GM12878 (cell line): ENCODE data around the gene TNFAIP8L2. TPM values are rescaled to one million over a fixed set of nuclear protein-coding genes. Genes with fewer than 3 reads are reported as not detected.

Experiments
- BCLAF1 ChIP-seq: fragments of 450-650 bp; IDR thresholded peaks from 2 replicates; pipeline ENCODE4 v1.6.1; 2017; ENCODE audit warnings: antibody characterized with exemption, mild to moderate bottlenecking, moderate library complexity
- EZH2 ChIP-seq: IDR thresholded peaks from 2 replicates; pipeline ENCODE4 v1.6.1; 2012; ENCODE audit warnings: low read depth, mild to moderate bottlenecking, control low read depth, inconsistent platforms, low read length, borderline replicate concordance; ENCODE audit not compliant: control insufficient read depth
- FOXM1 ChIP-seq: IDR thresholded peaks from 2 replicates; pipeline ENCODE4 v1.6.1; 2012; ENCODE audit warnings: low read depth, mild to moderate bottlenecking, inconsistent platforms, low read length, moderate library complexity
- MTA3 ChIP-seq: IDR thresholded peaks from 2 replicates; pipeline ENCODE4 v1.6.1; 2012; ENCODE audit warnings: low read length, inconsistent platforms, borderline replicate concordance
- PAX5 ChIP-seq: IDR thresholded peaks from 2 replicates; pipeline ENCODE4 v1.6.1; 2011; ENCODE audit warnings: low read depth, low read length, borderline replicate concordance
- RELA ChIP-seq: fragments of 450-650 bp; IDR thresholded peaks from 2 replicates; pipeline ENCODE4 v1.8.0; 2014; ENCODE audit warnings: borderline replicate concordance; ENCODE audit not compliant: partially characterized antibody
- SIN3A ChIP-seq: IDR thresholded peaks from 2 replicates; pipeline ENCODE4 v1.6.1; 2012; ENCODE audit warnings: low read depth, low read length, improper control_type of control experiment
- SMAD1 ChIP-seq: fragments of 450-650 bp; IDR thresholded peaks from 2 replicates; pipeline ENCODE4 v1.6.1; 2018; ENCODE audit warnings: mild to moderate bottlenecking, low read depth; ENCODE audit not compliant: partially characterized antibody
- SMARCA5 ChIP-seq: fragments of 450-650 bp; IDR thresholded peaks from 2 replicates; pipeline ENCODE4 v1.6.1; 2017; ENCODE audit warnings: mild to moderate bottlenecking
- SP1 ChIP-seq: IDR thresholded peaks from one replicate; pipeline ENCODE4 v1.6.1; 2011; ENCODE audit warnings: low read depth, low read length
- polyA plus RNA-seq, 11 experiments: library from polyadenylated mRNA; depleted of rRNA in 4 of 11; unstranded in 6 of 11; stranded (reverse) in 5 of 11; fragments of >200 nt; fragmentation: Nextera tagmentation in 4 of 11; fragmentation: Illumina TruSeq in 1 of 11; extraction: Ambion mirVana in 4 of 11; extraction: Trizol in 1 of 11; gene quantifications; 1 replicate in 1 of 11; 2 replicates in 10 of 11; pipeline versions ENCODE4 v1.2.1 to v1.2.3, GENCODE V29; 2011 to 2016; ENCODE audit warnings: inconsistent platforms in 2 of 11, missing spikeins in 2 of 11, low read depth in 1 of 11
- total RNA-seq, 4 experiments: library from RNA; depleted of rRNA in 3 of 4; stranded (reverse); fragments of >200 nt in 3 of 4; fragmentation: Illumina TruSeq in 1 of 4; extraction: Trizol in 1 of 4; gene quantifications; 2 replicates each; pipeline versions ENCODE4 v1.2.1 to v1.2.3, GENCODE V29; 2013 to 2021
- TF ChIP-seq, protein P1 (sequence below): fragments of 450-650 bp; IDR thresholded peaks from 2 replicates; pipeline ENCODE4 v1.6.1; 2017; ENCODE audit warnings: mild to moderate bottlenecking, moderate library complexity
- TF ChIP-seq, protein P2 (sequence below): fragments of 450-650 bp; IDR thresholded peaks from 2 replicates; pipeline ENCODE4 v1.6.1; 2017; ENCODE audit warnings: mild to moderate bottlenecking

TNFAIP8L2 gene
- total and polyA plus RNA-seq, 10 of the 15 experiments (the other 5 are each of a cell fraction or from before 2014, with no cell fraction given): 5.4 to 26.3 (median 14.2) TPM

- TF ChIP-seq, protein P1, sequence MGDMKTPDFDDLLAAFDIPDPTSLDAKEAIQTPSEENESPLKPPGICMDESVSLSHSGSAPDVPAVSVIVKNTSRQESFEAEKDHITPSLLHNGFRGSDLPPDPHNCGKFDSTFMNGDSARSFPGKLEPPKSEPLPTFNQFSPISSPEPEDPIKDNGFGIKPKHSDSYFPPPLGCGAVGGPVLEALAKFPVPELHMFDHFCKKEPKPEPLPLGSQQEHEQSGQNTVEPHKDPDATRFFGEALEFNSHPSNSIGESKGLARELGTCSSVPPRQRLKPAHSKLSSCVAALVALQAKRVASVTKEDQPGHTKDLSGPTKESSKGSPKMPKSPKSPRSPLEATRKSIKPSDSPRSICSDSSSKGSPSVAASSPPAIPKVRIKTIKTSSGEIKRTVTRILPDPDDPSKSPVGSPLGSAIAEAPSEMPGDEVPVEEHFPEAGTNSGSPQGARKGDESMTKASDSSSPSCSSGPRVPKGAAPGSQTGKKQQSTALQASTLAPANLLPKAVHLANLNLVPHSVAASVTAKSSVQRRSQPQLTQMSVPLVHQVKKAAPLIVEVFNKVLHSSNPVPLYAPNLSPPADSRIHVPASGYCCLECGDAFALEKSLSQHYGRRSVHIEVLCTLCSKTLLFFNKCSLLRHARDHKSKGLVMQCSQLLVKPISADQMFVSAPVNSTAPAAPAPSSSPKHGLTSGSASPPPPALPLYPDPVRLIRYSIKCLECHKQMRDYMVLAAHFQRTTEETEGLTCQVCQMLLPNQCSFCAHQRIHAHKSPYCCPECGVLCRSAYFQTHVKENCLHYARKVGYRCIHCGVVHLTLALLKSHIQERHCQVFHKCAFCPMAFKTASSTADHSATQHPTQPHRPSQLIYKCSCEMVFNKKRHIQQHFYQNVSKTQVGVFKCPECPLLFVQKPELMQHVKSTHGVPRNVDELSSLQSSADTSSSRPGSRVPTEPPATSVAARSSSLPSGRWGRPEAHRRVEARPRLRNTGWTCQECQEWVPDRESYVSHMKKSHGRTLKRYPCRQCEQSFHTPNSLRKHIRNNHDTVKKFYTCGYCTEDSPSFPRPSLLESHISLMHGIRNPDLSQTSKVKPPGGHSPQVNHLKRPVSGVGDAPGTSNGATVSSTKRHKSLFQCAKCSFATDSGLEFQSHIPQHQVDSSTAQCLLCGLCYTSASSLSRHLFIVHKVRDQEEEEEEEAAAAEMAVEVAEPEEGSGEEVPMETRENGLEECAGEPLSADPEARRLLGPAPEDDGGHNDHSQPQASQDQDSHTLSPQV: no peak
- TF ChIP-seq, protein P2, sequence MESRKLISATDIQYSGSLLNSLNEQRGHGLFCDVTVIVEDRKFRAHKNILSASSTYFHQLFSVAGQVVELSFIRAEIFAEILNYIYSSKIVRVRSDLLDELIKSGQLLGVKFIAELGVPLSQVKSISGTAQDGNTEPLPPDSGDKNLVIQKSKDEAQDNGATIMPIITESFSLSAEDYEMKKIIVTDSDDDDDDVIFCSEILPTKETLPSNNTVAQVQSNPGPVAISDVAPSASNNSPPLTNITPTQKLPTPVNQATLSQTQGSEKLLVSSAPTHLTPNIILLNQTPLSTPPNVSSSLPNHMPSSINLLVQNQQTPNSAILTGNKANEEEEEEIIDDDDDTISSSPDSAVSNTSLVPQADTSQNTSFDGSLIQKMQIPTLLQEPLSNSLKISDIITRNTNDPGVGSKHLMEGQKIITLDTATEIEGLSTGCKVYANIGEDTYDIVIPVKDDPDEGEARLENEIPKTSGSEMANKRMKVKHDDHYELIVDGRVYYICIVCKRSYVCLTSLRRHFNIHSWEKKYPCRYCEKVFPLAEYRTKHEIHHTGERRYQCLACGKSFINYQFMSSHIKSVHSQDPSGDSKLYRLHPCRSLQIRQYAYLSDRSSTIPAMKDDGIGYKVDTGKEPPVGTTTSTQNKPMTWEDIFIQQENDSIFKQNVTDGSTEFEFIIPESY: no peak
- TF ChIP-seq PAX5: no peak
- TF ChIP-seq SP1: no peak
- TF ChIP-seq SMARCA5: no peak
- TF ChIP-seq RELA: no peak
- TF ChIP-seq MTA3: no peak
- TF ChIP-seq EZH2: no peak
- TF ChIP-seq SMAD1: no peak
- no peak for TF ChIP-seq BCLAF1
- no peak for TF ChIP-seq FOXM1
- TF ChIP-seq SIN3A: no peak
Measured at GRCh38 chr1:151143986-151144385, 12.5 kb upstream of the TNFAIP8L2 start (continued).
